A204.1 (cell line): ENCODE data around the gene PLVAP.

Experiments
- FAIRE-seq: peaks from 2 replicates; lab custom pipeline; 2012; peaks lifted over from hg19 to GRCh38; lab: Jason Lieb, UNC

The PLVAP gene

DNA sequence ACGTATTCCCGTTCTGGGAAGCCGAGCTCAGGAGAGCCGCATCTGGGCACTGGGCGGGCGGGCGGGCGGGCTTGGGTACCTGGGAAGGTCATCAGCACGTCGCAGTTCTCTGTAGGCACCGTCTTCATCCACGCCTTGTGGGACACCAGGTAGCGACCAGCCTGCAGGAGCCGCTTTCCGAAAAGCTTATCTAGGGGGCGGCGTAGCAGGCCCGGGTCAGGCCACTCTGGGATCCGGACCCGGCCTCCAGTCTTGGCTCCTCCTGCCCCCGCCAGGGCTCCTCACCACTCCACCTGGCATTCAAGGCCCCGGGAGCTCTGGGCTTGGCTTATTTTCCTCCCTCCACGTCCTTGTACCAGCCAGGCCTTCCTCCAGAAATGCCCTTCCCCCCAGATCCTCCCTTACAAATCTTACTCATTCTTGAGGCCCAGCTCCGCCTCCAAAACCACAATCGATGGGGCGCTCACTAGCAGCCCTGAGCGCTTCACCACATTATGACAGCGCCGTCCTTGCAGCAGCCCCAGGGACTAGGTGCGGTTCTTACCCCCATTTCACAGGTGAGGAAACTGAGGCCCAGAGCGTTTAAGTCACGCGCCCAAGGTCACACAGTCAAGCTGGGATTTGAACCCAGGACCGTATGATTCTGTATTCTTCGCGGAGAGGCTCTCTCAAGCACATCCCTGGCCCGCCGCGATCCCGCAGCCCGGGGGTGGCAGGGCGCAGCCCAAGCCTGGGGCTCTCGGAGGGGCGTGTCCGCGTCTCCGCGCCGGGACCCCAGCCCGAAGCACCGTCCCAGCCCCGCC, 43.3 kb downstream of the PLVAP start:
- FAIRE-seq, result no peak

DNA sequence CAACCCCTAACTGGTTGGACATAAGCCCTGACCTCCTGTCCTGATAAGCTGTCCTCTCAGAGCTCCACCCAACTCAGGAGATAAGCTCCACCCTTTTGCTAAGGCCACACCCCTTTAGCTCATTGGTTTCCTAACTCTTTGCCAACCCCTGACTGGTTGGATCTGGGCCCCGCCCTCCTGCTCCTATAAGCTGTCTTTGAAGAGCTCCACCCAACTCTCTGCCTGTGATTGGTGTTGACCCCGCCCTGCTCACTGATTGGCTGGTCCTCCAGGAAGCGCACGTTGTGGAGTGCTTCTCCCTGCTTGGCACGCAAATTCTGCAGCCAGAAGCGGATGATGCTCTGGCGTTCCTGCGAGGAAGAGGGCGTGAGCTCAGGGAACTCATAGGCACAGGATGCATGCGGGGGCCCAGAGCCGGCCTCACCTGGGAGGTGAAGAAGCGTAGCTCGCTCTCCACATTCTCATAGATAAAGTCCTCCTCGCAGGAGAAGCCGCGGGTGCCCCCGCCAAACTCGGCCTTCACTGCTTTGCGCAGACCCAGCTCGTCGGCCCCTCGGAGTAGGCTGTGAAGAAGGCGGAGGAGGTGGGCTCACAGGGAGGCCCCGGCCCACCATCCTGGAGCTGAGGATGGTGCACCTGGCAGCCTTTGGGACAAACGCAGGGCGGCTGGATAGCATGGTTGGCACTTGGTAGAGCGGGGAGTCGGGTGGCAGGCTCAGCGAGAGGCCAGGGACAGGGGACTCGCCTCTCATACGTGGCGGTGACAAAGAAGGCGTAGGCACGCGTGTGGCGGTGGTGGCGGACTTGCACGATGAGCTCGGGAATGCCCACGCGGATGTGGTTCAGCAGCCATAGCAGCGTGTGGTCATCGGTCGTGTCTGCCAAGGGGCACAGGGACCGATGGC, 44.2 kb downstream of the PLVAP start:
- FAIRE-seq, result no peak

DNA sequence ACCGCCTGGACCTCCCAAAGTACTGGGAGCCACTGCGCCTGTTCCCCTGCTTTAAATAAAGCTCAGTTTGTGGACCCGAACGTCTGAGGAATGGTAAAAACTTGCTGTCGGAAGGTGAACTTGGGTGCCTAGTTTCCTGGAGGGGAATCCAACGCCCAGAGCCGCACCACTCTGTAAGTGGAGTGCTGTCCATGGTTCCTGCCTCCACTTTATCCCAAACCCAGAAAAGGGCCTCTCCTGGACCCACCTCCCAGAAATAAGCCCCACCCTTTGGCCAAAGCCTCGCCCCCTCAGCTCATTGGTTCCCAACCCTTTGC, 44.8 kb downstream of the PLVAP start:
- FAIRE-seq, result no peak

DNA sequence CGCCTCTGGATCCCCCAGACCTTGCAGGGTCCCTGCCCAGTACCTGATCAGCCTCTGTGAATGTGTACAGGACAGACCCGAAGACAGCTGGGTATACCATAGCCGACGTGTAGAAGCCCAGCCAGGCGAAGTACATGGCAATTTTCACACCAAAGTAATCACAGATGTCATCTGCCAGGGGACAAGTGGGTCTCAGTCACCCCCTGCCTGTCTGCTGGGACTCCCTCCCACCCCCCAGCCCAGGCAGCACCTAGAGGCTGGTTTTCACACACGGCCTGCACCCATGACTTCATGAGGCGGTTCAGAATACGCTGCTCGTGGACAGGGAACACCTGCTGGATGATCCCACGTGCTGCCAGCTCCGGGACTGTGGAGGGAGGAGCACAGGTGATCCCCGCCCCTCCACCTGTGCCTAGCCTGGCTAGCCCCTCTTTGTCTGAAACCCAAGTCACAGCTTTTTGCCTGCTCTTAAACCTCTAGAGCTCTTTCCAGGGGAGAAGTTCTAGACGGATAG, 46.0 kb downstream of the PLVAP start:
- no peak for FAIRE-seq

DNA sequence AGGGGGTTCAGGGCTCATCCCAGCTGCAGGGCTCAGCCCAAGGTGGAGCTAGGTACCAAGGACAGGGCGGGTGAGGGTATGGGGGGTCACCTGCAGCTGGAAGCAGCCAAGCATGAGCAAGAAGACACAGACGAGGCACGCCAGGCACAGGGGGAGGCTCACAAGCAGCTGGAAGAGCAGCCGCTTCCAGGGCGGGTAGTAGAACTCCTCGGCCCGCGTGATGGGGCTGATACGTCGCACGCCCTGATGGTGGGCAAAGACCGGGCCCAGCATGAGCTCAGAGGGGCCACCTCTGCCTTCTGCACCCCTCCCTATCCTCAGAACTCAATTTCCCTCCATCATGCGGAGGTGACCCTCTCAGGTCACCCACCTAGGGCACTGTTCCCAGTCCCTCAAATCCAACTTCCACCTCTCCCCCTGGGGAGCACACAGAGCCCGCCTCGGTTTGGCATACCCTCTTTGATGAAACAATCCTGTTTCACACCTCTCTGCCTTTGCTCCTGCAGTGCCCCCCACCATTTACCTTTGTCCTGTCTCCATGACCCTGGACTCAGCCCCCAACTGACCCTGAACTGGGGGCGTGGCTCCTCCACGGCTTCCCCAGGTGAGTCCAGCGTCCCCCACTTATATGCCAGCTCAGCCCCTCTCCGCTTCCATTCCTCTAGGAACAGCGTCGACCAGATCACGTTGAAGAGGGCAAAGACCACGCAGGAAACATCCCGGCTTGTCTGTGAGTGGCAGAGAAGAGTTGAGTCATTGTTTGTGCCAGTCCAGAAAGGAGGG, 46.7 kb downstream of the PLVAP start:
- FAIRE-seq, result no peak

DNA sequence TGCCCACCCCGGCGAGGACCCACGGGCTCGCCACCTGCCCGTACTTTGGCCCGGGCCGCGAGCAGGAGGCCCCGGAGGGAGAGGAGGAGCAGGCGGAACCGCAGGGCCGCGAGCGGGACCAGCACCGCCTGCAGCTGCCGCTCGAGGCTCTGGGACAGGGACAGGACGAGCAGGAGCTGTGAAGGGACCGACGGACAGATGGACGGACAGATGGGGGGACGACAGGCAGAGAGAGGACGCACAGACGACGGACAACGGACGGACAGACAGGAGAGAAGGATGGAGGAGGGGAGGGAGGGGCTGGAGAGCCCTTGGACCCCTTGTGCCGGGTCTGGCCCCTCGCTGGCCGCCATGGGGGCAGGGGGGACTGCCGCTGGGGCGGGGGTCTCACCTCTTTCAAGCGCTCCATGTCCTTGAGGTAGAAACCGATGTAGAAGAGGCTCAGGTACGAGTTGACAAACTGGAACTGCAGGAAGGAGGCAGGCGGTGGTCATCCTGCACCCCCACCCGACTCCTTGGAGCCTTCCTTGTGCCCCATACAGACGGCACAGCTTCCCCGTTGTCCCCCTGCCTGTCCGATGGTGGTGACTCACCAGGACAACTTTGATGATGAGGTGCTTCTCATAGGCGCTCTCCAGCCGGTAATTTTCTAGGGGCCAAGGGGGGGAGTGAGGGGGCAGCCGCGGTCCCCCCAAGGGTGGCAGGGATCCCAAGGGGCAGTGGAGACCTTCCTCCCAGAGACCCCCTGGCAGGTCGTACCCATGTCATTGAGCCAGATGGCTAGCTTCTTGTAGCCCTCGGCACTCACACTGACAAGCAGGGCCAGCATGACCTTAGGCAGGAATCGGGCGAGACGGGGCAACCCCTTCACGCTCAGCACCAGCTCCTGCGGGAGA, 47.5 kb downstream of the PLVAP start:
- FAIRE-seq, result no peak

DNA sequence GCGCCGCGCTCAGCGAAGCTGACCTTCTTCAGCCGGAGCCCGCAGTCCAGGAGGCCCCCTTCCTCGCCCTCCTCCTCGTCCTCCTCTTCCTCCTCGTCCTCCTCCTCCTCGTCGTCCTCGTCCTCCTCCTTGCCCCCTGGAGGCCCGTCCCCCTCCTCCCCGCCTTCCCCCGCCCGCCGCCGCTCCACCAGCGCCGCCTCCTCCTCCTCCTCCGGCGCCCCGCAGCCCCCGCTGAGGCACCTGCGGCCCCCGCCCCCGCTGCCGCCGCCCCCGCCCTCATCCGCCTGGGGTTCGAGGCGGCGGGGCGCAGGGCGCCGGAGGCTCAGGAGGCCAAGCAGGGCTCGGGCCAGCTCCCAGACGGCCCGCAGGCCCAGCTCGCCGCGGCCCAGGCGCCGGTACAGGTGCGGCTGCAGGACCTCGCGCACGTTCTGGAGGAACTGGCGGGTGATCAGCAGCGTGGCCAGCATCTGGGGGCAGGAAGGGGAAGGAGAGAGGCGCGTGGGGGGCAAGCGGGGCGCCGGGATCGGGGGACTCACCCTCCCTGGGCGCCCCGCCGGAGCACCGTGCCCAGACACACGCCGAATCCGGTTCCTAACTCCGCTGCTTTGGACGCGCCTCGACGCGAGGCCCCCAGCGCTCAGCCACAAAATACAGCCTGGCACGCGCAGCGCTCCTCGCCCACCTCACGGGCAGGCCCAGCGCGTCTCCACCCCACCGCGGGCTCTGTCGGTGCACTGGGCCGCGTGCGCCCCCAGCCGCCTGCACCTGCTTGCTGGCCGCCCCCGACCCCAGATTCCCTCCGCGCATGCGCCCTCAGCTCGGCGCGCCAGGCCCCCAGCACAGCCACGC, 48.4 kb downstream of the PLVAP start:
- no peak for FAIRE-seq

DNA sequence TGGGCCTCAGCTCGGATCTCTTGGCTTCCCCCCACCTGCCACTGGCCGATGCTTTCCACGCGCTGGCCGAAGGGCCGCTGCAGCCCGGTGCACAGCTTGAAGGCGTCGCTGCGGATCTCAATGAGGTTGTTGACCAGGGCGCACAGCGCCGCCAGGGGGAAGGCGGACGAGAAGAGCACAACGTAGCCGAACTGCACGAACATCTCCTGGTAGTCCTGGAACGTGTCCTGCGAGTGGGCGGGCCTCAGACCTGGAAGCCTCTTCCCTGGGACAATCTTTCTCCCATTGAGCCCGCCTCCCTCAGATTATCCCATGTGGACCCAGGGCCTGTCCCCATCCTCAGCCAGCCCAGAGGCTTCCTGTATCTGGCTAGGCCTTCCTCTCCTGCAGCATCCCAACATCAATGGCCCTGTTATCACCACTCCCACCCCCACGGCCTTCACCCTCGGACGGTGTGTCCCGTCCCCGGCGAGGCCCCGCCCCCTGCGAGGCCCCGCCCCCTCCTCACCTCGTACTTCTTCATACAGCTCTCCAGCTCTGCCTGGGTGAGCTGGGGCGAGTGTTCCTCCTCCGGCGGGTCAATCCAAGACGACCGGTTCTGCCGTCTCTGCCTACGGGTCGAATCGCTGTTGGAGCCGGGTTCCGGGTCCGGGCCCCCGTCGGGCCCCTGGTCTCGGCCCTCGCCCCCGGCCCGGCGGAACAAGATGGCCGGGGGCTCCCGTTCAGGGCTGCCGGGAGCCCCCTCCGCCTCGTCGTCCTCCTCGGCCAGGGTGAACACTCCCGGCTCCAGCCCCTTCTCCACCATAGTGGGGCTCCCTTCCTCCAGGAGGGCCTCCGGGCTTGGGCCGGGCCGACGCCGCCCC, 49.3 kb downstream of the PLVAP start:
- no peak for FAIRE-seq

DNA sequence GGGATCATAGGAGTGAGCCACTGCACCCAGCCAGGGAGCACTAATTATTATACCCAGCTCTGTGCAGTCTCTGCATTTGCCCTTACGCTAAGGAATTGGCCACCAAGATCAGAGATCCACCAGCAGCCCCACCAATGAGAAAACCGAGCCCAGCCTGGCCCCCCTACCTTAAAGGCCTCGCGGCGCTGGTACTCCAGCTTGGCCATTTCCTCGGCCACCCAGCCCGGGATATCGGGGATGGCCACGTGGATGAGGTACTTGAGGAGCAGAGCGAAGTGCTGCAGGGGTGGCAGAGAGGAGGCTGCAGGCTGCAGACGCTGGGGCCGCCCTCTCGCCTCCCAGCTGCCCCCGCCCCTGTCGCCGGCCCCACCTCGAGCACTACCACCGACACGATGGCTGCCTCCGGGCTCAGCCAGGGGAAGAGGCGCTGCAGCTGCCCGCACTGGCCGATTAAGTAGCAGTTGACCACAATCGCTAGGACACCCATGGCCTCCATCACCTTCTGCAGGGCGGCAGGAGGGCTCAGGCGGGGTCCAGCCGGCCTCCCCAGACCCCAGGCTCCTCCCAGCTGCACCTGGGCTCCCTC, 50.0 kb downstream of the PLVAP start:
- no peak for FAIRE-seq

DNA sequence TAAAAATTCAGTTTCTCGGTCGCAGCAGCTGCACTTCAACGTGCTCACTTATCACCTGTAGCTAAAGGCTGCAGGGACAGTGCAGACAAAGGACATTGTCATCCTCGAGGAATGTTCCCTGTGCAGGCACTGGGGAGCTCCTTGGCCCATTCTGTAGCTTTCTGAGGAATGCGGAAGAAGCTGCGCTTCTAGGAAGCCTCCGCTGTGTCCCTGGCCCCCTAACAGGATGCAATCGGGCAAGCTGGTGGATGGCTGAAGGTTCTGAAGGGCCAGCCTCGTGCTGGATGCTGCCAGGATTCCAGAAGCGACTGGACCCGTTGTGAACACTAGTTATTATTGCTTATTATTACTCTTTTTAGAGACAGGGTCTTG, 50.6 kb downstream of the PLVAP start:
- no peak for FAIRE-seq

DNA sequence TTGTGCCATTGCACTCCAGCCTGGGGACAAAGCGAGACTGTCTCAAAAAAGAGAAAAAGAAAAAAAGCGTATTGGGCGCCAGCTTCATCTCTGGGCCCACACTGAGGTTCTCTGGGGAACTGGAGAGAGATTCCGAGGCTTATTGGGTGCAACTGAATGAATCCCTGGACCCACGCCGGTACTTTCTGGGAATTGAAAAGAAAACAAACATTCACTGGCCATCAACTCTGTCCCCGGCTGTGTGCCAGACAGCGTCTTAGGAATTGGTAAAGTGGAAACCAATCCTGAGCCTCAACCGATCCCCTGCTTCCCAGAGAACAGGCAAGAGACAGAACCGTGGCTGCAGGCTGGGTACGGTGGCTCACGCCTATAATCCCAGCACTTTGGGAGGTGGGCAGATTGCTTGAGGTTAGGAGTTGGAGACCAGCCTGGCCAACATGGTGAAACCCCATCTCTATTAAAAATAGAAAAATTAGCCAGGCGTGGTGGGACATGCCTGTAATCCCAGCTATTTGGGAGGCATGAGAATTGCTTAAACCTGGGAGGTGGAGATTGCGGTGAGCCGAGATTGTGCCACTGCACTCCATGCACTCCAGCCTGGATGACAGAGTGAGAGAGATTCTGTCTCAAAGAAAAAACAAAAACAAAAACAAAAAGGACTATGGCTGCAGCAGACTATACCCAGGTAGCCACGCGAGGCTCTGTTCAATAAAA, 51.1 kb downstream of the PLVAP start:
- FAIRE-seq, result no peak

DNA sequence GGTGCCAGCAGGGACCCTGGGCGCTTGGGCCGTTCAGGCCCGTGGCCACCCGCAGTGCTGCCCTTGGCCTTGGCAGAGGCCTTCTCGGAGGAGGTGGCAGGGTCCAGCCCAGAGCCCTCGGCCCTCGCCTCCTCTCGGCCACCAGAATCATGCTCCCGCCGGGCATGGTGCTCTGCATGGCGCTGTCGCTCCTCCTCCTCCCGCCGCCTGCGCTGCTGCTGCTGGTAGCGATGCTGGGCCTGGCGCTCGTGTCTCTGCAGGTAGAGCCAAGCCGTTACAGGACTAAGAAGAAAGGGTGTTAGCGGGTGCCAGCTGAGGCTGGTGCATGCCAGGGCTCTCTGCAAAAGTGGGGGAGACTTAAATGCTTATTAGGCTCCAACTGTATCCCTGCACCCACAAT, 52.0 kb downstream of the PLVAP start:
- FAIRE-seq, result no peak

DNA sequence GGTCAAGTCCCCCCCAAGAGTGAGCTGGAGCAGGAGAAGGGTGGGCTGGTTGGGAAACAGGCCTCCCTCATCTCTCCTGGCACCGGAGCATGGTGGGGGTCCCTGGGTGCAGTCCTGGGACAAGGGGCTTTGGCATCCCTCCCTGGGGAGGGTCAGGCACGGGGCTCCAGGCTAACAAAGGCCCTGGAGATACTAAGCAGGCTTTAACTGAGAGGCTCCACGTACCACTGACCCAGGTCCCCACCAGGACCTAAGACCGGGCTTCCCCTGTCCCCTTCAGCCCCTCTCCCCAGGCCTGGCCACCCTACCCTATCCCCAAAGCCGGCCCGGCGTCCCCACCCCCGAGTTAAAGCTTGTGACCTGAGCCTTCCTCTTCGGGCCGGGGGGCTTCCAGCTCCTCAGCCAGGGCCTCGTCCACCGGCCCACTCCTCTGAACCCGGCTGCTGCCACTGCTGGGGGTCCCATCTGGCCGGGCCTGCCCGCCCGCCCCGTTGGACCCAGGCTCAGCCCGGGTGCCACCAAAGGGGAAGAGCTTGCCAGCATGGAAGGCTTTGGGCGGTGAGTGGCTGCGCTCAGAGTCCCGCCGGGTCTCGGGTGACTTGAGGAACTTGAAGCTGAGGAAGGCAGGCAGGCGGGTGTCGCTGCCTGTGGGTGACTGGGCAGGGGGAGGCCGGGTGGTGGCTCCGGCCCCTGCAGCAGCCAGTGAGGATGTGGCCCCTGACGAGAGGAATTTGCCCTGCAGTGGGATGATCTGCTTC, 52.6 kb downstream of the PLVAP start:
- no peak for FAIRE-seq

DNA sequence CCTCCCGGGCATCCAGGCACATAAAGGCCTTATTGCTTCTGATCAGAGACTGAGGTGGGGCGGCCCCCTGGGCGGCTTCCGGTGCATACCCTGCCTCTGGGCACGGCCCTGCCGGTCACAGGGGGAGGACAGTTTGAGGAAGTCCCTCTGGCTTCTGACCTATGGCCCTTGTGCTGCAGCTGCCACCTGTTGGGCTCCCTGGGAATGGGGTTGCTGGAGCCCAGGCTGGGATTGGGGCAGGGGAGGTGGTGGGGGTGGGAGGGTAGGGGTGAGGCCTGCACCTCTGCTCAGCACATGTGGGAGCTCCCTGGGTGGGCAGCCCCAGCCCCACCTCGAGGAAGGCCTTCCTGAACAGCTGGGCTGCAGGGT, 53.2 kb downstream of the PLVAP start:
- no peak for FAIRE-seq

DNA sequence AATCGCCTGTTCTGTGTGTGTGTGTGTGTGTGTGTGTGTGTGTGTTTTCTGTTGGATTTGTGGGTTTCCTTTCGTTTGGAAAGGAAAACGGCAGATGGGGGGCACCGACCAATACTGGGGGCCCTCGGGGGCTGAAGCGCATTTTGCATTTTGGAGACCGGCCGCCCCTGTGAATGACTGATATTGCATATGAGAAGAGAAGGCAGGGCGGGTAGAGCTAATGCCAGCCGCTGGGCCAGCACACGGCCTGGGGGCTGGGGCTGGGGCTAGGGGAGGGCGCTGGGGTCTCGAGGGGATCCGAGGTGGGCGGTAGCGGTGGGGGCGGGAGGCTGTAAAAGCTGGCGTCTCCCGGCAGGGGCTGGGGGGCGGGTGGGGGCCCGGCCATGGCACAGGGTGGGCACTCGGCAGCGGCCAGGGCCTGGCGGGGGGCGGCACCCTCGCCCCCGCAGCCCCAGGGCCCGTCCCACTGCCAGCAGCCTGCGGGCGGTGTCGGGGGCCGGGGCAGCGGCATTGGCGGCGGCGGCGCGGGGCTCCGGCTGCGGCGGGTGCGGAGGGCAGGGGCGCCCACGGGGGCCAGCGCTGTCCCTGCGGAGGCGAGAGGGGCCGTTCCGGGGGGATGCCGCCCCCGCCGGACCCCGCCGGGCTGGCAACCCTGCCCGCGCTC, 53.7 kb downstream of the PLVAP start:
- no peak for FAIRE-seq

DNA sequence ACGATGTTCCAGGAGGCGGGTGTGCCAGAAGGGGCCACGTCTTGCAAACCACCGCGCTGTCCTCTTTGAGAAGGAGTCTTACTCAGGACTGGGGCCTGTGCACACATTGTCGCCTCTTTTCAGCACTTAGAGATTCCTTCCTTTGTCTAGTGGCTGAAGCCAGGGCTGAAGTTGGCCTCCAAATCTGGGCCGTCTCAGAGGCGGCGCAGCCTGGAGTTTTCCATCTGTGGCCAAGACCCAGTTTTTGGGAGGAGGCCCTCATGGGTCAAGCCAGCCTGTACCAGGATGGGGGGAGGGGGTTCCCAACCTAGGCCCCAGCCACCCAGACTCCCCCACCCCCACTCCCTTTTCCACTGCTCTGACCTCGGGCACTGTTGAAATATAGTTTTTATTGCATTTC, 54.3 kb downstream of the PLVAP start:
- no peak for FAIRE-seq
